HEK293 (cell line): ENCODE data around the gene GOLIM4.

Experiments used
- CTCF ChIP-seq: fragments of 450-650 bp; formaldehyde crosslinking; IDR thresholded peaks from 2 replicates; pipeline ENCODE4 v1.5.1; 2016; ENCODE audit warnings: missing biosample characterization, missing genetic modification characterization
- SP2 ChIP-seq: fragments of 450-650 bp; formaldehyde crosslinking; IDR thresholded peaks from 2 replicates; pipeline ENCODE4 v1.5.1; 2016; ENCODE audit warnings: missing biosample characterization, missing genetic modification characterization
- ZBTB1 ChIP-seq: fragments of 450-650 bp; formaldehyde crosslinking; IDR thresholded peaks from 2 replicates; pipeline ENCODE4 v1.5.1; 2016; ENCODE audit warnings: missing biosample characterization, missing genetic modification characterization
- ZBTB49 ChIP-seq: fragments of 450-650 bp; formaldehyde crosslinking; IDR thresholded peaks from 2 replicates; pipeline ENCODE4 v1.5.1; 2016; ENCODE audit warnings: missing biosample characterization, missing genetic modification characterization, low read depth

GRCh38 chr3:168063122-168063521, 32.6 kb downstream of the GOLIM4 start:
- TF ChIP-seq CTCF (no peak), SP2 (tag by site-specific recombination) (no peak), ZBTB1 (tag by site-specific recombination) (no peak), ZBTB49 (tag by site-specific recombination) (no peak)
